ENCODE measurements around the gene FAM187B.
"Not testable (repeated sequence)": the region's sequence is repeated elsewhere in the genome, so short reads cannot be mapped to it uniquely, and the experiment has no call there.

The FAM187B gene

GRCh38 chr19:35222373-35223015 is 6.0 kb downstream of the FAM187B start:
- Histone ChIP-seq H3K27ac (no peak overlapping the region), H3K27me3 (replicated peaks) (no peaks in the 10 kb centered on the region), H3K4me3 (ENCODE audit: low read depth, low read length) (no peak overlapping the region), H3K36me3 (replicated peaks) (no peaks in the 10 kb centered on the region)
- DNase-seq: no peak
- TF ChIP-seq CTCF (IDR thresholded peaks at IDR 0.05; ENCODE audit: low read depth, low read length, missing control alignments): no peak
- in situ Hi-C loops (cut with HindIII; ENCODE audit: low pct_ligation_motif_present, low sequenced_read_pairs): no loop called here

- DNase-seq; H3K27ac ChIP-seq; H3K4me3 ChIP-seq (ENCODE audit: low read depth, low read length); in situ Hi-C loops (cut with HindIII; ENCODE audit: low pct_ligation_motif_present, low sequenced_read_pairs); H3K27me3 ChIP-seq (replicated peaks); H3K36me3 ChIP-seq (replicated peaks): not testable (repeated sequence)
These were observed 7.5 kb downstream of the FAM187B start for GRCh38 chr19:35220973-35221590.

- Histone ChIP-seq H3K27me3 (replicated peaks) (no peaks in the 10 kb centered on the region), H3K4me3 (ENCODE audit: low read depth, low read length) (no peak overlapping the region), H3K36me3 (replicated peaks) (no peaks in the 10 kb centered on the region), H3K27ac (no peak overlapping the region)
- no peak for DNase-seq
- in situ Hi-C loops (cut with HindIII; ENCODE audit: low pct_ligation_motif_present, low sequenced_read_pairs): no loop called here
- TF ChIP-seq CTCF (IDR thresholded peaks at IDR 0.05; ENCODE audit: low read depth, low read length, missing control alignments): no peak
These were observed 8.1 kb downstream of the FAM187B start for GRCh38 chr19:35220315-35220921.

DNA sequence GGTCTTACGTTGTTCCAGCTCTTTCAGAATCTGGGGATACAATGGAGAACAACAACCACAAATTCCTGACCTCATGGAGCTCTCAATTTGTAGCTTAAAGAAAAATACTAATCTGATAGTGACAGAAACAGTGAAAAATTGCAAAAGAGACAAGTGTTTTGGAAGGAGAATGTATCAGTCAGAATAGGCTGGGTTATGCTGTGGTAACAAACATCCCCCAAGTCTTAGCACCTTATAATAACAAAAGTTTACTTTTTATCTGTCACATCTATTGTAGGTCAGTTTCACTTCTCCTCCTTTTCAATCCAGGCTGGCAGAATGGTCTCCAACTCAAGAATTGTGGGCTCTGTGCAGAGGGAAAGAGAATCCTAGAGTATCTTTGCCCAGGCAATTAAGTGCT is 9.5 kb downstream of the FAM187B start:
- Histone ChIP-seq H3K4me3 (ENCODE audit: low read depth, low read length) (no peak overlapping the region), H3K27ac (no peak overlapping the region), H3K36me3 (replicated peaks) (no peaks in the 10 kb centered on the region), H3K27me3 (replicated peaks) (no peaks in the 10 kb centered on the region)
- in situ Hi-C loops (cut with HindIII; ENCODE audit: low pct_ligation_motif_present, low sequenced_read_pairs): no loop called here
- DNase-seq: no peak
- TF ChIP-seq CTCF (IDR thresholded peaks at IDR 0.05; ENCODE audit: low read depth, low read length, missing control alignments): no peak

GRCh38 chr19:35217649-35217990 is 10.9 kb downstream of the FAM187B start:
- no peak for TF ChIP-seq CTCF (IDR thresholded peaks at IDR 0.05; ENCODE audit: low read depth, low read length, missing control alignments)
- Histone ChIP-seq H3K27ac (no peak overlapping the region), H3K36me3 (replicated peaks) (no peaks in the 10 kb centered on the region), H3K27me3 (replicated peaks) (no peaks in the 10 kb centered on the region), H3K4me3 (ENCODE audit: low read depth, low read length) (no peak overlapping the region)
- in situ Hi-C loops (cut with HindIII; ENCODE audit: low pct_ligation_motif_present, low sequenced_read_pairs): no loop called here
- no peak for DNase-seq

- DNase-seq: no peak
- Histone ChIP-seq H3K4me3 (ENCODE audit: low read depth, low read length) (no peak overlapping the region), H3K27ac (no peak overlapping the region), H3K36me3 (replicated peaks) (no peaks in the 10 kb centered on the region), H3K27me3 (replicated peaks) (no peaks in the 10 kb centered on the region)
- no peak for TF ChIP-seq CTCF (IDR thresholded peaks at IDR 0.05; ENCODE audit: low read depth, low read length, missing control alignments)
- in situ Hi-C loops (cut with HindIII; ENCODE audit: low pct_ligation_motif_present, low sequenced_read_pairs): no loop called here
These were observed 11.5 kb downstream of the FAM187B start for GRCh38 chr19:35216833-35217648.
